Epithelial cell of prostate (primary cell): ENCODE data around the gene RUNX1.

Experiments
- DNase-seq: peaks from one replicate; pipeline ENCODE4 v3.0.0-alpha.2; 2011; ENCODE audit warnings: low read depth, low spot score
- H3K27ac ChIP-seq: fragments of 450-650 bp; 2 replicates; pipeline ENCODE4 v1.5.1; 2017; ENCODE audit warnings: mild to moderate bottlenecking

RUNX1 gene

GRCh38 chr21:34790834-34791233 is 258.3 kb downstream of the RUNX1 start:
- DNase-seq, result no peak
- H3K27ac ChIP-seq, result no peak overlapping the region

GRCh38 chr21:34790341-34790740 is 258.8 kb downstream of the RUNX1 start:
- DNase-seq, result no peak
- no peak overlapping the region for H3K27ac ChIP-seq

DNA sequence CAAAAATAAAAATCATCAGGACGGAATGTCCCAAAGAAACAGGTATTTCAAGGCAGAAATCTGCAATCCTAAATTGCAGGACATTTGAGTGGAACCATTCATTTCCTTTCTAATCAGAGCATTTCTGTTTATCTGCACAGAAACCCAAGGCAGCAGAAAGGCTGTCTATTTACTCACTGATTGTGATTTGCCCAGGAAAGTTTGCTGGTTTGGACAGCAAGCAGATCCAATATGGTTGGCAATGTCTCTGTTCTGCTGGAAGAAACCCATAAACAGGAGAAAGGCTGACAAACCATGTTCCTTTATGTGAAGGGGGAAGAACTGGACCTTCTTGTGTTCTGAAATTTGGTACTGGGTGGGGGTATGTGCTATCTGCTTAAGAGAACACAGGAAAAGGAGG is 260.2 kb downstream of the RUNX1 start:
- no peak for DNase-seq
- H3K27ac ChIP-seq, result no peak overlapping the region

GRCh38 chr21:34783815-34784214 is 265.3 kb downstream of the RUNX1 start:
- H3K27ac ChIP-seq, result no peak overlapping the region
- DNase-seq, result no peak

DNA sequence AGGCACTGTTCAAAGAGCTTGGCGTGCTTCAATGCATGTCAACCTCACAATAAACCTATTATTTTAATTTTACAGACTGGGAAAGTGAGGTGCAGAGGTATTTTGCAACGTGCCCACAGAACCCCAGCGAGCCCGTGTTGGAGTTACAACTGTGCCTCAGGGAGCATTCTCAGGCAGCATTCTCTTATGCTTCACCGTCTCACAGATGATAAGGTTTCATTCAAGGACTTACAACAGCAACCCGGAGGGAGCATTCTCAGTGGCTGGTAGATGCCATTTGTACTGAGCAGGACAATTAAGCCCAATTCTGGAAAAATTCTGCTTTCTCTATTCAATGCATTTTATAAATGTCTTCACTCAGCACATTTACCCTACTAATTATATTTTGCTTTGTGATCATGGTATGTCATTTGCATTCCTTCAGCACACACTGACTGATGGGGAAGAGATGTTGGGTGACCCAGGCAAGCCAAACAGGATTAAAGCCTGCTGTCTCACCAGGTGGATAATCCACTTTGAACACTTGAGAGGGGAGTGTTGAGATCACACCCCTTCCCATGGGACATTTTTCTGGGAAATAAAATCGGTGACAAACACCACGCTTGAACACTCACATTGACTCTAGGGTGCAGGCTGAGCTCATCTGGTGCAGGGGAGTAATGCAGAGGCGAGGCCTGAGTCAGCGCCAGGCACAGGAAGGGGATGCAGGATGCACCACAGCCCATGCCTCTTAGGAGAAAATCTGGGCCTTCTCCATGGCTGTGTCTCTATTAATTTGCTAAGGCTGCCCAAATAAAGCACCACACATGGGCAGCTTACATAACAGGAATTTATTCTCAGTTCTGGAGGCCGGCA is 266.4 kb downstream of the RUNX1 start:
- DNase-seq, result no peak
- H3K27ac ChIP-seq, result no peak overlapping the region

DNA sequence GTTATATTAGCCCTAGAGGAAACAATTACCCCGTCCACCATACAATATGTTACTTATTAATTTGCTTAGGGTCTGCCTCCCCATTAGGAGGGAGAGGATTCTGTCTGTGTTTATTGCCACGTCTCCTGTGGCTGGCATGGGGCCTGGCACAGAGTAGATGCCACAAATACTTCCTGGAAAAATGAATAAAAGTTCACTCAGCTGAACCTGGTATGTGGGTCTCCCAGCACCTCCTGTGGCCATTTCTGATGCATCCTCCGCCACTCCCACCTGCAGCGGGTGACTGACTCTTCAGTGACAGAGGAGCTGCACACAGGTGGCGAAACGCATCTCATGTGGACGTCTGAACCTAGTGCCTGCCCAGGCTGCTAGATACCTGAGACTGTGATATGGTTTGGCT is 267.6 kb downstream of the RUNX1 start:
- DNase-seq, result no peak
- H3K27ac ChIP-seq, result no peak overlapping the region

GRCh38 chr21:34779860-34780259 is 269.2 kb downstream of the RUNX1 start:
- no peak for DNase-seq
- H3K27ac ChIP-seq, result no peak overlapping the region

- DNase-seq, result peak; percentile 43
- H3K27ac ChIP-seq, result peak overlapping the region; percentile 23
These were observed 273.3 kb downstream of the RUNX1 start for GRCh38 chr21:34775793-34776192.

DNA sequence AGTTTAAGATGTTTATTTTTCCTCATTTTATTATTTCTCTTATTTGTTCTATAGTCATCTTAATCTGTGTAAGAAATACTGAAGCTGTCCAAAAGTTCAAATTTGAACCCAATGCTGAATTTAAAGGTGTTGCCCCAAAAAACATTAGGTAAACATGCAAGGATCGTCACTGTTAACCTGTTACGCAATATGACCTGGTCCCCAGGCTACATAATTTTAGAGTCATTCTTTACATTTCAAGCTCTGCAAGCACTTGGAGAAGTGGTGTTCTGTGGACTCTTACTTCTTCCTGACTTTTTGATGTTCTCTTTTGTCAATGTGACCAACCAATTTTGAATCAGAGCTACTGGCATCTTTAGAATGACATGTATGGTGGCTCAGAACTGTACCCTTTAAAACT is 274.4 kb downstream of the RUNX1 start:
- no peak overlapping the region for H3K27ac ChIP-seq
- no peak for DNase-seq

DNA sequence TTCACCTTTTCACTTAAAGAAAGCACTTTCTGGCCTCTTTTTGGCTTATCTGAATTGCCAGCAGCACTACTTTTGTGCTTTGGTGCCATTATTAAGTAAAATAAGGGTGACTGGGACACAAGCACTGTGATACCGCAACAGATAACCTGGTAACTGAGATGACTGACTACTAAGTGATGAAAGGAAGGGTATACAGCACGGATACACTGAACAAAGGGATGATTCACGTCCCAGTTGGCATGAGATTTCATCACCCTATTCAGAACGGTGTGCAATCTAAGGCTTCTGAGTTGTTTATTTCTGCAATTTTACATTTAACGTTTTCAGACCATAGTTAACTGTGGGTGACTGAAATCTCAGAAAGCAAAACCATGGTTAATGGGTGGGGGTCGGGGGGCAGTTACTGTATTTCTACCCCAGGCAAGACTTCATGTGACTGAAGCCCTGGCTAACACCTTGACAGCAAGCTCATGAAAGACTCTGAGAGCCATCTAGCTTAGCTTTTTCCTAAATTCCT is 277.5 kb downstream of the RUNX1 start:
- peak; percentile 64 for DNase-seq
- peak overlapping the region; percentile 90 for H3K27ac ChIP-seq

- DNase-seq, result no peak
- H3K27ac ChIP-seq, result peak overlapping the region; percentile 90
These were observed 278.5 kb downstream of the RUNX1 start for GRCh38 chr21:34770576-34770975.

DNA sequence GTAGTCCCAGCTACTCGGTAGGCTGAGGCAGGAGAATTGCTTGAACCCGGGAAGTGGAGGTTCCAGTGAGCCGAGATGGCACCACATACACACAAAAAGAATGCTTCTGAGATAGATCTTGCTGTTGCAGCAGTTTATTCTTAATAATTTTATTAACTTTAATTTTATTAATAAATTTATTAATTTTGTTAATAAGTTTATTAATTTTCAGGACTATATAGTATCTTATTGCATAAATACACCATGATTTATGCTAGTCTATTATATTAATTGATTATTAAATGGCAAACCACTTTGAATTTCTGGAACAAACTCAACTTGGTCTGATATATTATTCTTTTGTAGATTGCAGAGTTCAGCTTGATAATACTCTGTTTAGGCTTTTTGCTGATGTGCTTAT is 280.8 kb downstream of the RUNX1 start:
- H3K27ac ChIP-seq, result no peak overlapping the region
- DNase-seq, result no peak

GRCh38 chr21:34766862-34767261 is 282.2 kb downstream of the RUNX1 start:
- DNase-seq, result no peak

DNA sequence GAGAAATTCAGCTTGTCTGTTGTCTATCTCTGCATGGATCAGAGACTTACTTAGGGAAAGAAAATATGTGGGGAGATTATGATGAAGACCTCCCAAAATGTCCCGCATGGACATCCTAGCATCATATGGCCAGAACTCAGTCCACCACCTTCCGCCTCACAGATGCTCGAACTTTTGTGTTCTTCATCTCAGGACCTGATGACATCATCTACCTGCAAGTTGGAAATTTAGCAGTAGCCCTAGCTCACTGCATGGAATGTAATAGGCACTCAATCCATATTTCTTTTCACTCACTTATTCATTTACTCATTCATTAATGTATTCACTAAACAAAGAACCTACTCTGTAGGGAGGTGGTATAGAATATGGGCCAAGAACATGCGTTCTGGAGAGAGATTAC is 283.5 kb downstream of the RUNX1 start:
- DNase-seq, result no peak
- H3K27ac ChIP-seq, result no peak overlapping the region

More at GRCh38 chr21:34766862-34767261, 282.2 kb downstream of the RUNX1 start:
- H3K27ac ChIP-seq, result no peak overlapping the region

DNA sequence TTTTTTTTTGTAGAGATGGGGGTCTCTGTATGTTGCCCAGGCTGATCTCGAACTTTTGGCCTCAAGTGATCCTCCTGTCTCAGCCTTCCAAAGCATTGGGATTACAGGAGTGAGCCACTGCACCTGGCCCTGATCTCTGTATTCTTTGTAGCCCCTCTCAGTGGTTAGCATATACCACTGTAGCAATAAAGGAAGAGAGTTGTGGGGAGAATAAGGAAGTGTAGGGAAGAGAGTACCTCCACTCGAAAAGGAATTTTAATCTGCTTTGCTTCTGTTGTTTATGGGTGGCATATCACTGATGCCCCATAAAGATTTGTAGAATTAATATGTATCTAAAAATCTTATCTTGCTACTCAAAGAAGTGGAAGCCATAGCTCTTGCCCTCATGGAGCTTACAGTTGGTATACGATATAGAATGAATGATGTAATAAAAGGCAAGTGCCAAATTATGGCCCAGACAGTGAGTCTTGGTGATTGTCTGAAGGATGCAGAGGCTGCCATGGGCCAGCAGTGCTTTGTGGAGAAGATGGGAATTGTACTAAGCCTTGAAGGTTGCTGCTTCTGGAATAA is 284.3 kb downstream of the RUNX1 start:
- no peak for DNase-seq
- H3K27ac ChIP-seq, result no peak overlapping the region

DNA sequence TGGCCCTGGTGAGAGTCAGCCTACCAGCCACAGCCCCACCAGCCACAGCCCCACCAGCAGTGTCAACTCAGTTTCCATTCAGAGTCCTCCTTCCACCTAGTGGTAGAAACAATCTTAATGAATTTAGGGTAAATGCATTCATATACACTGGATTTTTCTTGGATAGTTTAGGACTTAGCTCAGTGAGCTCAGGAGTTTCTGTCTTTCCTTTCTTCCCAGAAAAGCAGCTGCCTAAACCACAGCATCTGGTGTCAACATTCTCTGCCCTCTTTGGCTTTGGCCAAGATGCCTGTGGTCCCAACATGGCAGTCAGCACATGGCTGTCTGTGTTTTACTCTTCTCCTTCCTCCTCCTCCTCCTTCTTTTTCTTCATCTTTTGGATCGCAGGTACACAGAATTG is 286.3 kb downstream of the RUNX1 start:
- no peak overlapping the region for H3K27ac ChIP-seq
- no peak for DNase-seq

GRCh38 chr21:34761758-34762330 is 287.3 kb downstream of the RUNX1 start:
- DNase-seq, result no peak

GRCh38 chr21:34754690-34755647 is 294.1 kb downstream of the RUNX1 start:
- H3K27ac ChIP-seq, result no peak overlapping the region
- DNase-seq, result no peak

More at GRCh38 chr21:34761758-34762330, 287.3 kb downstream of the RUNX1 start:
- H3K27ac ChIP-seq, result no peak overlapping the region

DNA sequence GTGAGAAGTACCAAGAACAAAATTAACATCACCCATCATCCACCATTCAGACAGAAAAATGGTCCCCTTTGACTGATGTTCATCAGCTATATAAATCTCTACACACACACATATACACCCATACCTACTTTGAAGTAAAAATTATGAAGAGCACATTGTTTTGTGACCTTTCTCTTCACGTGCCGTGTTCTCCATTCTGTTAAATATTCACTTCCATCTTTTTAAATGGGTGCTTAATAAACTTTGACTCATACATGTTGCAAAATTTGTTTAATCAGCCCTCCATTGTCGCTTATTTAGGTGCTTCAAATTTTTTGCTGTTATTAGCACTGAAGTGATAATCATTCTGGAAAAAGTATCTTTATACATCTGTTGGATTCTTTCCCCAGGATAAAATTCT is 300.2 kb downstream of the RUNX1 start:
- no peak overlapping the region for H3K27ac ChIP-seq
- DNase-seq, result no peak

DNA sequence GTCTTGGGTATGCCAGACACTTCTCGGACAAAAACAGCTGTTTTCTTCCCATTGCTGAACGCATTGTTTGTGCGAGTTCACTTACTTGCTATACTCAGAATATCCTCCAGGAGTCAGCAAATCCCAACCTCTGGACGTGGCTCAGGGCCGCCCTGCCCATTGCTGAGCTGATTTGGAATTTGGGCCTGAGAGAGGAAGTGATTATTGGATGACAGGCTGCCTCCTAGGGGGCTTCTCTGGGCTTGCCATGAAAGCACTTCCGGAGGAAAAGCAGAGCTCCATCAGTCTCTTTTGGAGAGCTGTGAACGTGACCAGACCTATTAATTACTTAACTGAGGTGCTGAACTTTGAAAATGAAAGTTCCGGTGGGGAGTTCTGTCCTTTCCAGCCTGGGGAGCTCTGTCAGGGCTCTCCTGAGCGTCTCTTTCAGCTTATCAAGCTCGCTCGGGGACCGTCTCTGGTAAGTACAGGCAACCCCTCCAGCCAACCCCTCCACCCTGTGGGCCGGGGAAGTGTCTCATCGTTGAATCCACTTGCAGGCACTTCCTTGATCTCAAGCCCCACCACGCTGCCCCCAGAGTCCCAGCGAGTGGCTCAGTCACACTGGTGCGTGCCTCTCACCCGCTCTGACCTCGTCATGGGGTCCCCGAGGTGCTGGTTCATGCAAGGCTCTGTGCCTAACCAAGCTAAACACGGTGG is 303.4 kb downstream of the RUNX1 start:
- no peak overlapping the region for H3K27ac ChIP-seq
- DNase-seq, result no peak
